Activated CD4-positive, alpha-beta T cell treated with anti-CD3 and anti-CD28 coated beads for 1 hour (primary cell): ENCODE measurements around the gene BCL6.

ENCODE experiments used
- DNase-seq: peaks from one replicate; pipeline ENCODE4 v3.0.0-alpha.2; 2020

The BCL6 gene

DNA sequence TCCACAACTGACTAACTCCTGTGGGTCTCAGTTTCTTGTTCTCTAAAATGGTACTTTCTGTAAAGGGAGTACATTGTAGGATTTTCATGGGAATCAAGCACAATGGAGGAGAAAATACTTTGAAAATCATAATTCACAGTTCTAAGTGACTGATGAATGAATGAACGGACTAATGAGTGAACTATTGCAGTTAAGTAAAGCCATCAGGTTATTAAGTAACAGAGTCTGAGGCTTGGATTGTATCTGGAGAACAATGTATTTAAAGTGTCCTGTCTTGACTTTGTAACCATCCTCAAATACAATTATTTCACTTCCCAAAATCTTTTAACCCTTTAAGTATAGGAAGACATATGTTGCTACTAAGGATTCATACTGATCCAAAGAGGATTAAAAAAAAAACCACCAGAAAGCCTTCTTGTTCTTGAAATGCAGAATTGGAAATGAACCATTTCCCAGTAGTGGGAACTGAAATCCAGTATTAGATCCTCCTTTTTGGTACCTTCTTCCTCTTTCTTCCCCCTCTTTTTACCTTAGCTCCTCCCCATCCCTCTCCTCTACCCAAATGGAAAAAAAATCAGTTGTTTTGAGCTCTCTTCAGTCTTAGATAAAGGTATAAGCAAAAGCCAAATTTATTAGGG is 13.2 kb upstream of the BCL6 start:
- no peak for DNase-seq

DNA sequence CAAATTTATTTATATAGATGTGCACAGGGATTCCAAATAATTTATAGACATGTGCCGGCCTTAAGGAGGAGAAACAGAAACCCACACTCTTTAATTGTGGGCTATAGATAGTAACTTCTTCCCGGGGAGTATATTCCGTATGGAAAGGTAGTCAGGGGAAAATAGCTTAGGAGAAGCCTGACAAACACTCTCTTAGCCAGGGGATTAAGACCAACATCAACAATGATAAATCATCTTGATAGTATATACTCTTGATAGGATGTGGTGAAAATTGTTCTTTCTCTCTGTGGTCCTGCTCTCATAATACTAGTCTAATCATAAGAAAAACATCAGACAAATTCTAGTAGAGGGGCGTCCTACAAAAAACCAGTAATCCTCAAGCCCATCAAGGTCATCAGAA is 8.2 kb upstream of the BCL6 start:
- no peak for DNase-seq

DNA sequence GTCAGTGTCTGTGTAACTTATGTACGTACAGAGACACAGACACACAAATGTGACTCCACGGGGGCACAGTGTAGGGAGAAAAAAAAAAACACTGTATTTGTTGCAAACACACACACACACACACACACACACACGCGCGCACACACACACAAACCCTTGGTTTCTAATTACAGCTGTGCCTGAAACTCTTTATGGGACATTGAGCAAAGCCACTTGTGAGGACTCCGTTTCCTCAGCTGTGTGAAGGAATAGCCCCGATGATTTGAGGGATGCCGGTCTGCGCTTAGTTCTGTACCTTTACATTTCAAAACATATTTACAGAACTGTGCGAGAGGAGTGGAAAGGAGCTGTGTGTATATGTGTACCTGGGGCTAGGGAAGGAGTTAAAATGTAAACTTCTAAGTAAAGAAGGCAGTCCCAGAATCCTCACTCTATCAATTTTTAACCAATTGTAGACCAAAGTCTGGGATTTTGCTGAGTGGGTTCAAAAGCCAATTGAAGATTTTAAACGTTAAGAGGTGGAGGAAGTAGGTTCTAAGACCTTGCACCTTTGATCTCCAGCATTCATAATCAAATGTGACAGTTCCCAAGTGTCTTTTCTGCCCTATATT is 5.3 kb upstream of the BCL6 start:
- DNase-seq, result no peak

DNA sequence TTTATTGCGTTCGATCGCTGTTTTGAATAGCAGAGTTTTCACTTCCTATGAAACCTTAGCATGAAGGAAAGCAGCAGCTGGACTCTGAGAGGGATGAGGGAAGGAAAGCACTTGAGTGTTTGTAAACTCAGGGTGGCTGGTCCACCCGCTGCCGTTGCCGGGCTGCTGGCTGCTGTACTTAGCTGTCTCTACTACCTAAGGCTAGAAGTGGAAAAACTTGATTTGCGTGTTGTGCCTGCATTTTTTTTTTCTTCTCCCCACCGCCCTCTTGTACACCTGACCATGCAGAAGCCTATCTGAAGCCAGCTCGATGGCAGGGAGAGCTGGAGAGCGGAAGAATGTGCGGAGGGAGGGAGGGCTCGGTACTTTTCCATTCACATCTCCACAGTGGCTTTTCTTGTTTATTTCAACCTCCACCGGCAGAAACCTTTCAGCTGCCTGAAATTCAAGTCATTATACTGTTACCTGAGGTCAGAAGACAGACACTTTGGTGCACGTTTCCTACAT is 4.8 kb upstream of the BCL6 start:
- DNase-seq, result no peak

DNA sequence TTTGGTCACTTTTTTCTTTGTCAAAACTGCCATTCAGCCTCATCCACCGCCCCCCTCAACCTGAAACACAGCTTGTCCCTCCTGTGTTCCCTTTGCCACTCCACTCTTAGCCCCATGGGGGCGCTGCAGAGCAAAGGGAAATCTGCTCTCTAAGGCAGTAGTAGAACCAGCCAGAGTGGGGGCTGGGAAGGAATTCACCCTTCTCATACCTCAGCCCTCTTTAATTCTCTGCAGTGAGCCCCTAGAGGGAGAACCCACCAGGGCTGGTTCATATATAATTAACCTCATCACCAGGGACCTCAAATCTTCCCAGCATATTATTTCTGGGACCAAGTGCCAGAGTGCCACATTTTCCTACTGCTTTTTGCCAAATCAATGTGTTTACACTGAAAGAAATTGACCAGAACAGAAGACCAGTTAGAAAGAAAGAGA is 2.8 kb upstream of the BCL6 start:
- peak; percentile 82 for DNase-seq

DNA sequence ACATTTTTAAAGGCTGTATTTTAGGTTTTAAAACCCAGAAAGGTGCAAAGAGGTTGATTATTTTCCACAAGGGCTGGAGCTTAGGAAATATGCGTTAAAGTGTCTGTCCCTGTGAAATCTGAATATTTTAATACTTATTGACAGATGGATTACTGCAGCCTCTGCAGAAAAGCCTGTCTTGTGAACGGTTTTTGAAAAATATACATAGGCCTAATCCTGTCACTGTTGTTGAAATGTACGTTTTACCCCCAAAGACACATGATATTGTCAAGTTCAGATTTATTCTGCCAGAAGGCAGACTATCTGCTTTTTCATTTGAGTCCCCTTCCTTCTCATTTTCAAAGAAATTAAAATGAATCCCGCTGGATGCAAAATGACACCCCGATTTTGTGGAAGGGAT is 2.2 kb upstream of the BCL6 start:
- DNase-seq, result no peak

DNA sequence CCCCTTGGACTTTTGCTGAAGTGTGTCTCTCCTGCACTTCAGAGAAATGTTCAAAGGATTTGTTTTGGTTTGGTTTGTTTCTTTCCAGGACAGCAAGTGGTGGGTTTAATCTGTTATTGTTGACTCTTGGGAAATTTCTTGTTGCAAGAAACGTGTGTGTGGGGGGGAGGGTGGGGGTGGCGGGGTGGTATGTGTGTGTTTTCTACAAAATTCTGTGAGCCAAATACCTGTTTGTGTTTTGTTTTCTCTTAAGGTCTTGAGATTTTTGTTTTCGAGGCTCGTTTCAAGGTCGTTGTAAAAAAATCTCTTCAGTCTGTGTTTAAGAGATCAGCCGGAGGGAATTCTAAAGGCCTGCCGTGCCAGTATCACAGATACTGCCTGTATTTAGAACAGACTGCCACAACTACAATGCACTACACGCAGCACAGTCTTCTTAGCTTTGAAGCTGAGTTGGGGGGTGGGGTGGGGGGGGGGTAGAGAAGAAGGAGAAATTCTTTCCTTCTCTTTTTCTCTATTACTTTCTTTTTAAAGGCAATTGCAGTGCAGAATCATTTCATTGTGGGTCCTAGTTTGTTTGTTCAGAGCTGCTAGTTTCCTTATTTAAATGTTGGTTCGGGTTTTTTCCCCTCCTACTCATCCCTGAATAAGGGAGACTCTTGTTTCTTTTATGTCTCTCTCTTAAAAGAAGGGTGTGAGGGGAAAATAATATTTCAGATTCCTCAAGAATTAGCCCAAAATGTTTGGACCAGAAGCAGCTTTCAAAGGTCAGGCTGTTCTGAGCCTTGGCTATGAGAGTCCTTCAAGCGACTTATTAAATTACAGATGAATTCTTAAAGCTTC is 1.4 kb upstream of the BCL6 start:
- DNase-seq, result no peak

DNA sequence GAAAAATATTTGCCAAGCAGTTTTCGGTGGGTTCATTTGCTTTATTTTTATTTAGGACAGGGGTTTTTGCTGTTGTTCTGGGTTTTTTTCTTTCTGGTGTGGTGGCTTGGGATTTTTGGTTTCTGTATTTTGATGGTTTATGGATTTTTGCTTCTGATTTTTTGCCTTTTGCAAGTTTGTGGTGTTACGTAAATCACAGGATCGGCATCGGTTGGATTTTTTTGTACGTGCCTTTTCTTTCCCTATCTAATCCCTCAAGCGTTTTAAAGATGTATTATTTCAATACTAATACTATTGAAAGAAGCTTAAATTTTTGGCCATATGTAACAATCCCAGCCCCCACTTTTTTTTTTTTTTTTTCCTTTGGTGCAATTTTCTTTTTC is 782 bp upstream of the BCL6 start:
- DNase-seq, result no peak

DNA sequence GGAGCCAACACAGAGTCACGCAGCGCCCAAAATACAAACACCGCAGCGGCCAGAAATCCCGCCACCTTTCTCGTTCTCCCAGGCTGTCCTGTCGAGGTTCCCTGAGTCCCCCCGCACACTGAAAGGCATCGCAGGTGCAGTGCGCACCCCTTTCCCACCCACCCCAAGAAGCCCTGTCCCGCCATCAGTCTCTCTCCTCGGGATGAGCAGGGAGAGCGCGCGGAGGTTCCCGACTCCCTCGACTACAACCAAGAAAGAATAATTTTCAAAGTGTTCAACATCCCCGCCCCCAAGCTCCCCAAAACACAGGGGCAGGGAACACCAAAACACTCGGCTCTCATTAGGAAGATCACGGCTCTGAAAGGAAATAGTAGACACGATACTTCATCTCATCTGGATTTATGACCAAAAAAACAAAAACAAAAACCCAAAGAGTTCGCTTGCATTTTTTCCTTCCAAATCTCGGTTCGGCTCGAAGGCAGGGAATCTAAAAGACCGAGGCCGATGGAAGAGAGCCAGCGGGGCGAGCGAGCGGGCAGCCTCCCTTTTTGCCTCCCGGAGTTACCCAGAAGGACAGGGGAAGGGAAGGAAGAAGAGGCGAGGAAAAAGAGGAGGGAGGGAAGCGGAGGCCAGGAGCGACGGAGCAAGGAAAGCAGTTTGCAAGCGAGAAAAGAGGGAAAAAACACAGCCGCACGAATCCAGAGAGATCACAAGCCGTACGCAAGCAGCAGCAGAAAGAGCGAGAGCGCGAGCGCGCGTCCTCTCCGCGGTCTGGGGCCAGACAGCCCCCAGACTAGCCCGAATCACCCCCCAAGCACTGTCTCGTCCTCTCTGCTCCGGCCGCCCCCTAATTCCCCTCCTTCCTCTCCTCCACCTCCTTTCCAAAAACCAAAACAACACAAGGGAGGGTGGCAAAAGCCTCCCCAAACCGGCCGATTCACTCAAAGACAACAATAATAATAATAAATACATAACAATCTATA is 808 bp downstream of the BCL6 start:
- no peak for DNase-seq

DNA sequence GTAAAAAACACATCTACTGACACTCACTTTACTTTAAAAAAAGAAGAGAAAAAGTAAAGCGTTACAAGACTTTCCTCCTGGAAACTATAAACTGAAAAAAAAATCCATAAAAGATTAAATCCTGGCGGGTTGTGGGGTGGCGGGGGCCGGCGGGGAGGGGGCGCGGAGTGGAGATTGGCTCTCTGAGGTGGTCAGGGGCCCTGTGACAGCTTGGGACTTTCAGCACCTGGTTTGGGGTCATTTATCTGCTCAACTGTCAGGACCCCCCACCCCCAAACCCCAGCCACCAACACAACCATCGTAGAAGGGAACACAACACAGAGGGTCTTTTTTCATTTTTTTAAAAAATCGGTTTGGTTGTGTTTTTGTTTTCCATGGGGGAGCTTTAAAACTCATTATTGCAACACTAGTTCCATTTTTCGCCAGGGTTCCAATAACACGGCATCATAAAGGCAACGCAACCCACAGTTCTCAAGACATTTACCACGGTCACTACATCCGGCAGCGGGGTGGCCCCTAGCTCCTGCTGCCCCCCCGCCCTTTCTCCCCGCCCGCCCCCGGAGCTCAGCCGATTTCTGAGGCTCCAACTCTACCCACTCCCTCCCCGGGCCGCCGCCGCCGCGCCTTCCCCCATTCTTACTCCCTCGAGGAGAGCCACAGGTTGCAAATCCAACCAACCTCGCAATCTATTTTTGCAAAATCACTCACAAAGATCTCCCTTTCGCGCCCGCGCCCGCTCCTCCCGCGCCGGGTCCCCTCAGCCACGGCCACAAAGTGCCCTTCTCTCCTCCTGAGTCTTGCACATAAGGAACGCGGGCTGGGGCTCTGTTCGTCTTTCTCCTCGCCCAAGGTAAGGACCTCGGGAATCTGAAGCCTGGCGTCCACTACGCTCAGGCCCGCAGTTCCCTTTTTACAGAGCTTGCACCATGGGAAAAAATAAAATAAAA is 1.8 kb downstream of the BCL6 start:
- DNase-seq, result no peak

DNA sequence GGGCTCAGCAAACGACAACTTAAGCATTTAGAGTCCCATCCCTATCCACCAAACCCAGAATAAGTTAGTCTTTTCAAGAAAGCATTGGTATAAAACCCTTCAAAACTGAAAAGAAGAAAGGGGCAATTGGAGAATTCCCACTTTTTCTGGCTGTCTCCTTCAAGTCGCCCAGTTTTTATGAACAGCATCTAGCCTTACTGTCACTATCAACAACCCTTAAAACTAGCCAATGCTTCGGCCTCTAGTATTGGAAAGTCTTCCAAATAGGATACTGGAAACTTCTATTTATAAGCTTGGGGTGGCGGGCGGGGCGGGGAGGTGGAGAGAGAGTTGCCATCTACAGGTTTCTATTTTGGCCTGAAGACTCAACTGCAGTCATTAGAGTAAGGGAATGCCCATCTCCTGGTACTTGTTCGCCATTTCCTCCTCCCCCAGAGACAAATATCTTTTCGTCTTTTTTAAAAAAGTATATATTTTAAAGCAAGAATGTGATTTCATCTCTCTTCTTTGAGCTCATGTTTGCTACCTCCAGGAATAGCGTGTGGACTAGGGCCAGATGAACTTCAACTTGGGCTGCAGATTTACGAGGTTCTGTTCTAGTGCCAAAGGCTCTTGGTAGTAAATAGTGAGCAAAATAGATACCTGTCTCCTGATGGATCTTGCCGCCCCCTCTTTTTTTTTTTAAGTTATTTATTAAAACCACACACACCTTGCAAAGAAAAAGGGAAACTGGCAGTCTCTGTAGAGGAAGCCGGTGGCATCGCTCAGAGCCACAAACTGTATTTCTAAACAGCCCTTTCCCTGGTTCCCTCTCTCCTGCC is 2.7 kb downstream of the BCL6 start:
- DNase-seq, result no peak

DNA sequence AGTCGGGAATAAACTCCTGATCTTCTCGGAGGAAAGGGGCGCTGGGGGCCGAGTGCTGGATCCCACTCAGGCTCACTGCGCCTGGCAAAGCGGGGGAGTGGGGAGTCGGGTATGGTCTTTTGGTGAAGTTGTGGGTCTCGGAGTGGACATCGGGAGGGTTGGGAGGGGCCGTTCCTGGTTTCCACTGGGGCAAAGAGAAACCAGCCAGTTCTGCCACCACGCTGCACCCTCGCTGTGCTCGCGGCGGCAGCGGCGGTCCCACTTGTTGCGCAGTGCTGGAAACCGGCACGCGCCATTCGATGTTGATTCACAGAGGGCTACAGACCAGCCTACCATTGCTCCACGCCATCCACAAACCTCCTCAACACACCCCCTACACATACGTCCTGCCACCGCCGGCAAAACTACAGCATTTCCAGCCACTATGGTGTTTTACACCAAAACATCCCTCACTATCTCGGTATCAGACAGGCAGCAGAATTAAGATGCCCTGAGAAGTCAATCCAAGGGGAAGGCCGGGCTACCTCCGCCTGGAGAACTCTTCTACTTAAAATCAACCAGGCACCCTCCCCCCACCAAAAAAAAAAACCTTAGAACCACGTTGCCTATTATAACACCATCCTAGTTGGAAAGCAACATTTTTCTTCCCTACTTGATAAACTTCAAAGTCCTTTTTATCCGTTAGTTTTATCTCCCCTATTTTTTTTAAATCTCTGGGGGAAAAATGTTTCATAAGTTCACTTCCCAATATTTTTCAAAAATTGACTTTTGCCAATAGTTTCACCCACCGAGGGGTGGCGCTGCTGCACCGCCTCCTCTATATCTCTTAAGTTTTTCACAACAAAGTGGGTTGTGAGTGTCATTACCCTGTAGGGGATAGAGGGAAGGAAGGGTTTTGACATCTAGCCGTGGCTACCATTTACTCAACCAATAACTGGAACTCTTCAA is 3.6 kb downstream of the BCL6 start:
- DNase-seq, result peak; percentile 59

DNA sequence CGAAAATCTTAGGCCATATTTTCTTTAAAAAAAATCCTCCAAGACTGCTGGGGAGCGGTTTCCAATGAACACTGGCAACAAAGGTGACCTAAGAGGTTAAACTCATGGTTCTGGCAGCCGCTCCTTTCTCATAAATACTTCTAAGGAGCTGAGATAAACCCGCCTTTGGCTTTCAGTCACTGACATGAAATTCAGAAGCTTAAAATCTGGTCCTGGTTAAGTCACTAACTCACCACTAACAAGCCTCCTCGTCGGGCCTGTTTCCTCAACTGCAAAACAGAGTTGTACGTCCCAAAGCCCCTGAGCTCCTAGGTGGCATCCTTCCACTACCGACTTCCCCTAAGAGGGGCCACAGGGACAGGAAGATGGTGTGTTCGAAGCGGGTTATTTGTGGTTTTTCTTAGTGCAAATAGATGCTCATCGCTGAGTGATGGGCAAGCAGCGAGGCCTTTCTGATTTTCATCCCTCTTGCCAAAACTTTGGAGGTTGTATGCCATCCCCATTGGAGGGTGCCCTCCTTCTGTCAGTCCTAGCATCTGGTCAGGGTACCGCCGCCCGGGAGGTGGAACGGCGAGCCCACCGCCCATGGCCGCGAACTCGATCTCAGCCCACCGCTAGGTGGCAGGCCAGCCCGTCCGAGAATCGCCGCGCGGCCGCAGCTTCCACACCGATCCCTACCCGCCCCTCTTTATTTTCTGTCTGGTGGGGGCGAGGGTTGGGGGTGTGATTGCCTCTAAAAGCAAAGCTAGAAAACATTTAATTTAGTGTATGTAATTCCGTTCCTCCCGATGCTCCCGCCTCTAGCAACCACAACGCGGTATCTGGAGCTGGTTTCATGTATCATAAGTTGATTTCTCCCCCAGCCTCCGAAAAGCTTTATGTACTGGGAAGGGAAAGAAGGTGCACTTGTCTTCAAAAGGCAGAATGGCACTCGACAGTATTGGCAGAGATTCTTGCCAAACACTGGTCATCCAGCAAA is 4.6 kb downstream of the BCL6 start:
- peak; percentile 54 for DNase-seq

DNA sequence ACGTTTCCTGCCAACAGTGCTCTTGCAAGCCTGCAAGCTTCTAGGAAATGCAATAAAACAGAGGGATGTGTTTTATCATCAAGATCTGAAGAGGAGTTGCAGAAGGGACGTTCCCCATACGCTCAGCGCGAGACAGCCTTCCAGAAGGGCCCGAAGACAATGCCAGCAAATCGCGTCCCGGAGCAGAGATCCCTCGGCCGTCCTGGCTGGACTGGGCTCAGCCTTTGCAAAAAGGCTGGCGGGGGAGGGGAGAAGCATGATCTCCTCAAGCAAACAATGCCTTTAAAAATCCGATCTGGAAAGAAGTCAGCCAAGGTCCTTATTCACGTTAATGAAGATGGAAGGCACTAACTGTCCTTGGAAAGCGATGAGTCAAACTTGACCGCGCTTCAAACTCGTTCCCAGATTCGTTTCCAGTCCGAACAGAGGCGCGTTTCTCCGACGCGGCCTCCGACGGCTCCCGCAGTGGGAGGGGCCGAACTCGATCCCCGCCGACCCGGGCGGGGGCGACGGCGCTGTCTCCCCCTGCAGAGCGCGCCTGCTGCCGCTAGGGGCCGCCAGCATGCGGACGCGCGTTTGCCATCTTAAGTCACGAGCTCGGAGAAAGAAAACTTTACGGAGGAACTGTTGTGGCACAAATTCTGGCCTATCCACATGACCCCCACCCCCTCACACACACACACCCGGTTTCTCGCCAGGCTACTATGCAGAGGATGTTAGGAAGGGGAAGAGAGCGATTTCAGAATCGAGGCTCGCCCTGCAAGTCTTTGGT is 5.5 kb downstream of the BCL6 start:
- peak; percentile 65 for DNase-seq

DNA sequence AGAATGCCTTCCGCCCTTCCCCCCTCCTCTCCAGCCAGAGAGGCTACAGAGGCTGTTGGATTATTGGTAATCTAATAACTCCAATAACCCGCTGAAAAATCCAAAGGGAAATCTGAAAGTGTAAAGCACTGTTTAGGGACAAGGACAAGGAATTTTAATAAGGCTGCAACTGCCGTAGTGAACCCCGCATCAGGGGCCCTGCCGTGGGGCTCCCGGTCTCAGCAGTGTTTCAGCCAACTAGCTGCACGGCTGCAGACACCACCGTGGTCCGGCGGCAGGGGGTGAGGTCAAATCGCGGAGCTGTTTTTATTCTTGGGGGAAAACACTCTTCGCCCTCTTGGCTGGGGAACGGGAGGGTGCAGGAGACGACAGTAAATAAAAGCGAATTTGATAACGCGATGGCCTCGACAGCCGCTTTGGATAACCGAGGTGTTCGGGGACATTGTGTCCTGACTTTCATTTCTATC is 6.1 kb downstream of the BCL6 start:
- no peak for DNase-seq

DNA sequence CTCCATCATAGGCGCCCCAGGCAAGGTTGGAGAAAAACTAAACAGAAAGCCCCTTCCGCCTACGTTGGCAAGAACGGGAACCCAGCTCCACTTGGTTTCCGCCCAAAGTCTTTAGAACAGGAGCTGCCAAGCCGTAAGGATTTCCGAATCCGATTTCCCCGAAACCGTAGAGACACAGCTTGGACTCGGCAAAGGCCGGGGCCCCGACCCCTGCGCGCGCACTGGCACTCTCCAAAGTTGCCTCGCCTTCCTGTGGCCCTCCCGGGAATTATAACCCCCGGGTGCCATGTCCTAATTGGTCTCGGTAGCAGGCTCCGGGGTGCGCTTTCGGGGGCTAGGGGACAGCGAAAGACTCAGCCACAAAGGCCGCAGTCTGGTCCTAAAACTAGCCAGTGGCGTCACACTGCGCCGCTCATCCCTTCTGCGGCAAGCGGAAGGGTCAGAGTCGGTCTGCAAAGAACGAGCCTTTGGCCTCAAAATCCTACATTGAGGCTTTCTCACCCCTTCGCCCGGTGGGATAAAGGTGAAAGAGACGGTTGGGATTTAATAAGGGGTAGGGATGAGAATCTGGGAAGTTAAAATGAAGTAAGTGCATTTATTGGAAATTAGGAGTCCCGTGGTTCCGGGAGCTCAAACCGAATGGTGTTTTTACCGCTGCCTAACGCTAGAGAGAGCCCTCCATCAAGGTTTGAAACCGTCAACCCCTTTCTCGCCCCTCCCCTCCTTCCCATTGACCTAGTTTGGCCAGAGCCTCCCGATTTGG is 6.8 kb downstream of the BCL6 start:
- peak; percentile 46 for DNase-seq

DNA sequence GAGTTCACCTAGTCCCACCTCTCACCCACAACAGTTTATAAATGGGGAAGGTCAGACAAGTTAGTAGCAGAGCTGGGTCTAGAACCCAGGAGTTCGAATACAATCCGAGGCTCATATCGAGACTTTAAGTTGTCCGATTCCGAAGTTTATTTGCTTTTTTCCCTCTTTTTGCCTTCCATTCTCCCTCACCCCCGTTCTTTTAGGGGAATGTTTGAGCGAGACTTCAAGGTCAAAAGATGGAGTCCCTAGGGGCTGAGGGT is 7.3 kb downstream of the BCL6 start:
- no peak for DNase-seq
